GM12878 (cell line): ENCODE data around the gene BDH1. TPM values are rescaled to one million over a fixed set of nuclear protein-coding genes. Genes with fewer than 3 reads are reported as not detected.

Experiments
- ATAC-seq: fragments of 200-7000 bp; cut with Tn5 transposase; 3 replicates; pipeline ENCODE4 v1.9.1; 2020; ENCODE audit warnings: mild to moderate bottlenecking, moderate library complexity
- BruUV-seq: library from RNA; stranded (reverse); fragments of 400-500 nt; replicated peaks from 2 replicates; lab custom pipeline; 2021; lab: Mats Ljungman, UMichigan
- CTCF ChIA-PET: fragments of 300-600 bp; sonication (Branson Sonifier 250); formaldehyde crosslinking; extraction: SDS; loops from one replicate; lab custom pipeline; 2021; ENCODE audit warnings: inconsistent platforms; lab: Yijun Ruan, JAX
- POLR2A ChIA-PET: fragments of 350-600 bp; formaldehyde crosslinking; extraction: SDS; loops from one replicate; lab custom pipeline; 2021; ENCODE audit warnings: inconsistent platforms; lab: Charles Lee
- RAD21 ChIA-PET: fragments of 300-600 bp; sonication (Branson Sonifier 250); formaldehyde crosslinking; loops from one replicate; lab custom pipeline; 2023; ENCODE audit warnings: antibody characterized with exemption; ENCODE audit not compliant: unreplicated experiment; lab: Charles Lee
- SMC1A ChIA-PET: fragments of 300-600 bp; sonication (Branson Sonifier 250); formaldehyde crosslinking; loops from one replicate; lab custom pipeline; 2023; ENCODE audit not compliant: unreplicated experiment, uncharacterized antibody; lab: Charles Lee
- DNase-seq: peaks from one replicate; pipeline ENCODE4 v3.0.0-alpha.2; 2011; ENCODE audit warnings: low read depth, low spot score
- FAIRE-seq: peaks from 3 replicates; lab custom pipeline; 2011; peaks lifted over from hg19 to GRCh38; lab: Jason Lieb, UNC
- H2AFZ ChIP-seq: 2 replicates; pipeline ENCODE4 v1.6.0; 2011; ENCODE audit warnings: low read depth, low read length, control low read depth; ENCODE audit not compliant: control insufficient read depth
- H3K27ac ChIP-seq: 2 replicates; pipeline ENCODE4 v1.5.1; 2011; ENCODE audit warnings: control low read depth; ENCODE audit not compliant: control insufficient read depth, insufficient read depth
- H3K27me3 ChIP-seq, 2 experiments: replicated peaks in 1 of 2; 2 replicates each; pipeline versions ENCODE4 v1.6.0 to v1.6.1; 2011; ENCODE audit warnings: low read length in 1 of 2; ENCODE audit not compliant: control insufficient read depth in 2 of 2, insufficient read depth in 2 of 2
- H3K36me3 ChIP-seq, 2 experiments: 2 replicates each; pipeline ENCODE4 v1.5.1; 2011; ENCODE audit warnings: low read length in 1 of 2; ENCODE audit not compliant: control insufficient read depth in 2 of 2, insufficient read depth in 2 of 2
- H3K4me1 ChIP-seq: 2 replicates; pipeline ENCODE4 v1.6.1; 2011; ENCODE audit warnings: mild to moderate bottlenecking, low read length, moderate library complexity, mixed read lengths; ENCODE audit not compliant: control insufficient read depth, insufficient read depth
- H3K4me2 ChIP-seq: 2 replicates; pipeline ENCODE4 v1.6.0; 2011; ENCODE audit warnings: control low read depth; ENCODE audit not compliant: control insufficient read depth, insufficient read depth
- H3K4me3 ChIP-seq: fragments of 200-600 bp; sonication (generic); 2 replicates; pipeline ENCODE4 v1.5.1; 2016
- H3K79me2 ChIP-seq: 2 replicates; pipeline ENCODE4 v1.6.0; 2011; ENCODE audit warnings: low read length; ENCODE audit not compliant: control insufficient read depth, insufficient read depth
- H3K9ac ChIP-seq: 2 replicates; pipeline ENCODE4 v1.8.0; 2011; ENCODE audit warnings: low read length, control low read depth, mixed read lengths; ENCODE audit not compliant: control insufficient read depth, insufficient read depth
- H3K9me3 ChIP-seq: replicated peaks from 3 replicates; pipeline ENCODE4 v1.5.1; 2011; ENCODE audit warnings: mild to moderate bottlenecking, low read length; ENCODE audit not compliant: control insufficient read depth, insufficient read depth
- H4K20me1 ChIP-seq: 2 replicates; pipeline ENCODE4 v1.6.0; 2011; ENCODE audit not compliant: control insufficient read depth, insufficient read depth
- EGR1 ChIP-seq, 2 experiments: IDR thresholded peaks; 1 replicate in 1 of 2; 2 replicates in 1 of 2; pipeline ENCODE4 v1.6.1; 2011 to 2012; ENCODE audit warnings: low read depth in 2 of 2, low read length in 2 of 2, borderline replicate concordance in 1 of 2, mild to moderate bottlenecking in 1 of 2, moderate library complexity in 1 of 2
- HCFC1 ChIP-seq: fragments of 150-350 bp; IDR thresholded peaks from 2 replicates; pipeline ENCODE4 v1.6.1; 2014; ENCODE audit warnings: low read length
- IRF4 ChIP-seq: IDR thresholded peaks from 2 replicates; pipeline ENCODE4 v1.6.1; 2011; ENCODE audit warnings: low read depth, low read length
- MEF2A ChIP-seq: IDR thresholded peaks from 2 replicates; pipeline ENCODE4 v1.6.1; 2011; ENCODE audit warnings: low read depth, mild to moderate bottlenecking, low read length, moderate library complexity; ENCODE audit not compliant: insufficient read depth
- MTA2 ChIP-seq: fragments of 450-650 bp; IDR thresholded peaks from 2 replicates; pipeline ENCODE4 v1.6.1; 2016; ENCODE audit warnings: low read depth, mild to moderate bottlenecking, moderate library complexity
- PBX3 ChIP-seq: IDR thresholded peaks from 2 replicates; pipeline ENCODE4 v1.6.1; 2011; ENCODE audit warnings: mild to moderate bottlenecking, low read depth, low read length, moderate library complexity; ENCODE audit not compliant: insufficient replicate concordance
- POU2F2 ChIP-seq: IDR thresholded peaks from 3 replicates; pipeline ENCODE4 v1.6.1; 2011; ENCODE audit warnings: low read depth, mild to moderate bottlenecking, low read length, borderline replicate concordance
- RB1 ChIP-seq: fragments of 450-650 bp; formaldehyde crosslinking; IDR thresholded peaks from 2 replicates; pipeline ENCODE4 v1.6.1; 2017; ENCODE audit warnings: mild to moderate bottlenecking, borderline replicate concordance
- TARDBP ChIP-seq: IDR thresholded peaks from 2 replicates; pipeline ENCODE4 v1.6.1; 2016; ENCODE audit warnings: borderline replicate concordance
- TCF12 ChIP-seq: IDR thresholded peaks from 2 replicates; pipeline ENCODE4 v1.6.1; 2011; ENCODE audit warnings: low read depth, mild to moderate bottlenecking, low read length
- WRNIP1 ChIP-seq: IDR thresholded peaks from 2 replicates; pipeline ENCODE4 v1.6.1; 2011; ENCODE audit warnings: low read depth, low read length, improper control_type of control experiment, borderline replicate concordance
- YBX1 ChIP-seq: fragments of 450-650 bp; IDR thresholded peaks from 2 replicates; pipeline ENCODE4 v1.6.1; 2016; ENCODE audit warnings: antibody characterized with exemption
- YY1 ChIP-seq: IDR thresholded peaks from 2 replicates; pipeline ENCODE4 v1.6.1; 2011; ENCODE audit warnings: low read depth, mild to moderate bottlenecking, low read length
- ZBTB33 ChIP-seq: fragments of 450-650 bp; IDR thresholded peaks from 2 replicates; pipeline ENCODE4 v1.6.1; 2017; ENCODE audit warnings: mild to moderate bottlenecking
- ZBTB40 ChIP-seq: fragments of 450-650 bp; IDR thresholded peaks from 2 replicates; pipeline ENCODE4 v1.6.1; 2016; ENCODE audit warnings: mild to moderate bottlenecking, moderate library complexity, borderline replicate concordance
- ZNF622 ChIP-seq: fragments of 450-650 bp; IDR thresholded peaks from 2 replicates; pipeline ENCODE4 v1.6.1; 2017; ENCODE audit warnings: mild to moderate bottlenecking, inconsistent platforms
- WGBS: methylation state at CpG from one replicate; pipeline ENCODE4 v1.1.6; 2016; ENCODE audit warnings: low lambda C conversion rate; ENCODE audit not compliant: insufficient replicate concordance, insufficient coverage; ENCODE audit errors: missing lambda C conversion rate; 5-methylcytosine and 5-hydroxymethylcytosine counted together
- in situ Hi-C: fragments of 300-500 bp; cut with MboI; formaldehyde crosslinking; loops from 9 replicates; pipeline ENCODE4 v1.14.3; 2018; ENCODE audit warnings: mixed read lengths
- intact Hi-C: fragments of 100-400 bp; cut with micrococcal nuclease; formaldehyde crosslinking; loops from one replicate; pipeline ENCODE4 v1.14.2; 2022; ENCODE audit not compliant: unreplicated experiment
- polyA plus RNA-seq, 11 experiments: library from polyadenylated mRNA; depleted of rRNA in 4 of 11; unstranded in 6 of 11; stranded (reverse) in 5 of 11; fragments of >200 nt; fragmentation: Nextera tagmentation in 4 of 11; fragmentation: Illumina TruSeq in 1 of 11; extraction: Ambion mirVana in 4 of 11; extraction: Trizol in 1 of 11; gene quantifications; 1 replicate in 1 of 11; 2 replicates in 10 of 11; pipeline versions ENCODE4 v1.2.1 to v1.2.3, GENCODE V29; 2011 to 2016; ENCODE audit warnings: inconsistent platforms in 2 of 11, missing spikeins in 2 of 11, low read depth in 1 of 11
- total RNA-seq, 4 experiments: library from RNA; depleted of rRNA in 3 of 4; stranded (reverse); fragments of >200 nt in 3 of 4; fragmentation: Illumina TruSeq in 1 of 4; extraction: Trizol in 1 of 4; gene quantifications; 2 replicates each; pipeline versions ENCODE4 v1.2.1 to v1.2.3, GENCODE V29; 2013 to 2021
- TF ChIP-seq, protein P1 (sequence below): fragments of 150-350 bp; IDR thresholded peaks from 2 replicates; pipeline ENCODE4 v1.6.1; 2014; ENCODE audit warnings: mild to moderate bottlenecking, low read depth, low read length

The BDH1 gene
- total and polyA plus RNA-seq, 10 of the 15 experiments (the other 5 are each of a cell fraction or from before 2014, with no cell fraction given): 11.3 to 84.5 (median 60.3) TPM

- Histone ChIP-seq H3K4me1 (no peaks in the 10 kb centered on the region), H3K27ac (no peak overlapping the region), H3K4me3 (no peak overlapping the region), H3K9ac (no peak overlapping the region), H3K36me3 (peaks cover 0 to 15% of the 10 kb centered on the region in 2 experiments; a peak in 3 of 4 replicates), H4K20me1 (no peaks in the 10 kb centered on the region), H3K27me3 (no peaks in the 10 kb centered on the region), H2AFZ (no peak overlapping the region), H3K79me2 (no peaks in the 10 kb centered on the region), H3K4me2 (no peak overlapping the region), H3K9me3 (no peaks in the 10 kb centered on the region)
- POLR2A ChIA-PET: no interaction called here
- RAD21 ChIA-PET: no interaction called here
- FAIRE-seq (no peak), ATAC-seq (no peak), DNase-seq (no peak)
- intact Hi-C loops: no loop called here
- WGBS: 95% methylated on average over 5 of the region's 5 CpGs
- CTCF ChIA-PET: interaction anchor here (0.6 to 1.7 kb wide), 2 partner anchors 26 to 208 kb away, joined by 3 to 7 read pairs; no protein-coding TSS in a partner anchor
- SMC1A ChIA-PET: interaction anchor here (0.9 kb wide), 1 partner anchor 36 kb away, joined by 4 read pairs; no protein-coding TSS in a partner anchor
- TF ChIP-seq, protein P1, sequence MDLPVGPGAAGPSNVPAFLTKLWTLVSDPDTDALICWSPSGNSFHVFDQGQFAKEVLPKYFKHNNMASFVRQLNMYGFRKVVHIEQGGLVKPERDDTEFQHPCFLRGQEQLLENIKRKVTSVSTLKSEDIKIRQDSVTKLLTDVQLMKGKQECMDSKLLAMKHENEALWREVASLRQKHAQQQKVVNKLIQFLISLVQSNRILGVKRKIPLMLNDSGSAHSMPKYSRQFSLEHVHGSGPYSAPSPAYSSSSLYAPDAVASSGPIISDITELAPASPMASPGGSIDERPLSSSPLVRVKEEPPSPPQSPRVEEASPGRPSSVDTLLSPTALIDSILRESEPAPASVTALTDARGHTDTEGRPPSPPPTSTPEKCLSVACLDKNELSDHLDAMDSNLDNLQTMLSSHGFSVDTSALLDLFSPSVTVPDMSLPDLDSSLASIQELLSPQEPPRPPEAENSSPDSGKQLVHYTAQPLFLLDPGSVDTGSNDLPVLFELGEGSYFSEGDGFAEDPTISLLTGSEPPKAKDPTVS: no peak
- TF ChIP-seq ZBTB40 (no peak), TARDBP (no peak), ZNF622 (no peak), YBX1 (no peak), WRNIP1 (no peak), TCF12 (no peak), MEF2A (no peak), EGR1 (IDR thresholded peaks at IDR 0.05; ENCODE audit: borderline replicate concordance in 1 of 2, low read depth in 2 of 2, low read length in 2 of 2) (no peak), HCFC1 (no peak), MTA2 (no peak), PBX3 (no peak), RB1 (no peak), IRF4 (no peak), ZBTB33 (no peak), YY1 (no peak), POU2F2 (no peak)
- in situ Hi-C loops: no loop called here
- no TSS peak for BruUV-seq
These were observed 28.2 kb downstream of the BDH1 start for GRCh38 chr3:197527569-197527968.
